Fibroblast of lung (primary cell): ENCODE measurements around the gene LSM2.

Experiments
- CTCF ChIP-seq, 2 donors: IDR thresholded peaks in 1 of 2; conservative IDR thresholded peaks in 1 of 2; 1 replicate in 1 of 2; 2 replicates in 1 of 2; pipeline ENCODE4 v1.5.1; 2011 to 2012; ENCODE audit warnings: low read length in 2 of 2, control low read depth in 1 of 2, inconsistent platforms in 1 of 2, low read depth in 1 of 2, mild to moderate bottlenecking in 1 of 2
- EZH2 ChIP-seq: IDR thresholded peaks from 2 replicates; pipeline ENCODE4 v1.5.1; 2012; ENCODE audit warnings: low read length, control low read depth, mild to moderate bottlenecking; ENCODE audit errors: missing control alignments

GRCh38 chr6:31822036-31822821 lies 15.5 kb upstream of the LSM2 start:
- TF ChIP-seq CTCF (conservative IDR thresholded peaks at IDR 0.05 in 1 of 2, IDR thresholded peaks at IDR 0.05 in 1 of 2; ENCODE audit: low read depth in 1 of 2, low read length in 2 of 2) = no peak
- TF ChIP-seq EZH2 = no peak
